ENCODE results near the gene ACTA2. TPM values are rescaled to one million over a fixed set of nuclear protein-coding genes. Genes with fewer than 3 reads are reported as not detected.

The ACTA2 gene
- total and polyA plus RNA-seq, 8 donors, result 8.1 to 78.7 (median 32.2) TPM

- H3K36me3 ChIP-seq, result no peaks in the 10 kb centered on the region
- H3K4me3 ChIP-seq, result no peak overlapping the region
- no peaks in the 10 kb centered on the region for H3K27me3 ChIP-seq
- DNase-seq (no peak), FAIRE-seq (no peak), ATAC-seq (no peak)
- H3K27ac ChIP-seq, result no peak overlapping the region
- intact Hi-C loops (cut with DNase I), result no loop called here
- no peaks in the 10 kb centered on the region for H3K4me1 ChIP-seq
- H3K9me3 ChIP-seq, result no peaks in the 10 kb centered on the region
- no peak for TF ChIP-seq CTCF (IDR thresholded peaks at IDR 0.05)
- WGBS, 2 donors, result 58 to 60% methylated on average over 1 of the region's 1 CpG
Measured at GRCh38 chr10:88964360-88964759, 11.8 kb upstream of the ACTA2 start.

- Histone ChIP-seq H3K4me3 (no peak overlapping the region), H3K27ac (no peak overlapping the region), H3K27me3 (no peaks in the 10 kb centered on the region), H3K9me3 (no peaks in the 10 kb centered on the region), H3K36me3 (no peaks in the 10 kb centered on the region), H3K4me1 (no peaks in the 10 kb centered on the region)
- ATAC-seq (no peak), DNase-seq (no peak), FAIRE-seq (no peak)
- no peak for TF ChIP-seq CTCF (IDR thresholded peaks at IDR 0.05)
- intact Hi-C loops (cut with DNase I), result no loop called here
- 86 to 93% methylated on average over 2 of the region's 2 CpGs for WGBS, 2 donors
Measured at GRCh38 chr10:88963318-88963717, 10.7 kb upstream of the ACTA2 start.

GRCh38 chr10:88962336-88962735 lies 9.8 kb upstream of the ACTA2 start:
- TF ChIP-seq CTCF (IDR thresholded peaks at IDR 0.05), result no peak
- no peak overlapping the region for H3K27ac ChIP-seq
- no peak for ATAC-seq
- no peak for FAIRE-seq
- intact Hi-C loops (cut with DNase I), result no loop called here
- WGBS, 2 donors, result 72 to 76% methylated on average over 2 of the region's 2 CpGs
- no peaks in the 10 kb centered on the region for H3K9me3 ChIP-seq
- H3K27me3 ChIP-seq, result no peaks in the 10 kb centered on the region
- H3K36me3 ChIP-seq, result no peaks in the 10 kb centered on the region
- H3K4me3 ChIP-seq, result no peak overlapping the region
- no peak for DNase-seq
- H3K4me1 ChIP-seq, result no peaks in the 10 kb centered on the region

GRCh38 chr10:88961266-88961665 lies 8.7 kb upstream of the ACTA2 start:
- no peaks in the 10 kb centered on the region for H3K36me3 ChIP-seq
- no peak overlapping the region for H3K4me3 ChIP-seq
- no peaks in the 10 kb centered on the region for H3K9me3 ChIP-seq
- intact Hi-C loops (cut with DNase I), result no loop called here
- FAIRE-seq, result no peak
- ATAC-seq, result no peak
- no peaks in the 10 kb centered on the region for H3K27me3 ChIP-seq
- no peak for TF ChIP-seq CTCF (IDR thresholded peaks at IDR 0.05)
- DNase-seq, result no peak
- H3K4me1 ChIP-seq, result no peaks in the 10 kb centered on the region
- no peak overlapping the region for H3K27ac ChIP-seq

- WGBS, 2 donors, result 87 to 91% methylated on average over 1 of the region's 1 CpG
- ATAC-seq, result no peak
- Histone ChIP-seq H3K9me3 (no peaks in the 10 kb centered on the region), H3K27ac (no peak overlapping the region), H3K36me3 (no peaks in the 10 kb centered on the region), H3K4me1 (no peaks in the 10 kb centered on the region), H3K27me3 (no peaks in the 10 kb centered on the region), H3K4me3 (no peak overlapping the region)
- intact Hi-C loops (cut with DNase I), result no loop called here
- DNase-seq, result no peak
- TF ChIP-seq CTCF (IDR thresholded peaks at IDR 0.05), result no peak
- no peak for FAIRE-seq
Measured at GRCh38 chr10:88960802-88961201, 8.2 kb upstream of the ACTA2 start.

Data from pancreas (tissue), 10 donors.